Progenitor cell of endocrine pancreas (in vitro differentiated cells): ENCODE data around the gene AHRR. TPM values are rescaled to one million over a fixed set of nuclear protein-coding genes. Genes with fewer than 3 reads are reported as not detected.

ENCODE experiments used
- DNase-seq: peaks from one replicate; pipeline ENCODE4 v3.0.0; 2021; ENCODE audit warnings: low spot score; ENCODE audit not compliant: unreplicated experiment
- H3K27ac Mint-ChIP-seq: 2 replicates; pipeline ENCODE4 v1.8.0; 2021; ENCODE audit warnings: mild to moderate bottlenecking, moderate library complexity, mixed read lengths
- H3K27me3 Mint-ChIP-seq: 2 replicates; pipeline ENCODE4 v1.8.0; 2021; ENCODE audit warnings: mixed read lengths
- H3K36me3 Mint-ChIP-seq: 2 replicates; pipeline ENCODE4 v1.8.0; 2022; ENCODE audit warnings: mixed read lengths; ENCODE audit not compliant: insufficient read depth
- H3K4me1 Mint-ChIP-seq: 2 replicates; pipeline ENCODE4 v1.8.0; 2021; ENCODE audit warnings: low read depth, mixed read lengths
- H3K4me3 Mint-ChIP-seq: 2 replicates; pipeline ENCODE4 v1.8.0; 2021; ENCODE audit warnings: low read depth, mild to moderate bottlenecking, moderate library complexity, mixed read lengths
- H3K9me3 Mint-ChIP-seq: 2 replicates; pipeline ENCODE4 v1.8.0; 2021; ENCODE audit warnings: low read depth, mixed read lengths
- total RNA-seq: library from RNA; stranded (reverse); gene quantifications from 2 replicates; pipeline ENCODE4 v1.2.1, GENCODE V29; 2021
- TF ChIP-seq, protein P1 (sequence below): fragments of 200-600 bp; sonication (generic); IDR thresholded peaks from one replicate; pipeline ENCODE4 v1.5.0; 2021; ENCODE audit warnings: antibody characterized with exemption, mild to moderate bottlenecking; ENCODE audit not compliant: unreplicated experiment

AHRR gene
- total RNA-seq, 1 donor from 2014 or later: 1.3 TPM

DNA sequence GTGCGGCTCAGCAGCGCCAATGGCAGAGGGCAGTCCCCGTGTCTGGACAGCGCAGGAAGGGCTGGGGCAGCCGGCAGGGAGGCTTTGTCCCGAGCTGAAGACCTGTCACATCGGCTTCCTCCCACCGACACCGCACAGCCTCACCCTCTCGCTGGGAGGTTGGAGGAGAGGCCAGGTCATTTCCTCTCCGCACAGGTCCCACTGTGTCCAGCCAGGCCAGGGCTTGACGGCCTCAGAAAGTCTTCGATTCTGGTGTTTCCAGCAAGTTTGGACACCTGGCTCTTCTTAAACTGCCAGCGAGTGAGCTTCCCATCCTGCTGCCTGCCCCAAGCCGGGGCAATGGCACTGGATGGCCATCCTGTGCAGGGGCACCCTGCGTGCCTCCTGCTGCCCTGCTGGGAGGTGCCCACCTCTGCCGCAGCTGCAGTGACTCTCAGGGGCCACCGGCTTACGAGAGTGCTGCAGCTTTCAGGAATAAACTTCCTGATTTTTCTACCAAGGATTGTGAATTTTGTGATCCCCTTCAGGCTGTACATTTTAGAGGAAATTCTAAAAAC, 33.9 kb downstream of the AHRR start:
- H3K36me3 Mint-ChIP-seq: no peaks in the 10 kb centered on the region
- no peak overlapping the region for H3K4me3 Mint-ChIP-seq
- H3K4me1 Mint-ChIP-seq: no peaks in the 10 kb centered on the region
- TF ChIP-seq, protein P1, sequence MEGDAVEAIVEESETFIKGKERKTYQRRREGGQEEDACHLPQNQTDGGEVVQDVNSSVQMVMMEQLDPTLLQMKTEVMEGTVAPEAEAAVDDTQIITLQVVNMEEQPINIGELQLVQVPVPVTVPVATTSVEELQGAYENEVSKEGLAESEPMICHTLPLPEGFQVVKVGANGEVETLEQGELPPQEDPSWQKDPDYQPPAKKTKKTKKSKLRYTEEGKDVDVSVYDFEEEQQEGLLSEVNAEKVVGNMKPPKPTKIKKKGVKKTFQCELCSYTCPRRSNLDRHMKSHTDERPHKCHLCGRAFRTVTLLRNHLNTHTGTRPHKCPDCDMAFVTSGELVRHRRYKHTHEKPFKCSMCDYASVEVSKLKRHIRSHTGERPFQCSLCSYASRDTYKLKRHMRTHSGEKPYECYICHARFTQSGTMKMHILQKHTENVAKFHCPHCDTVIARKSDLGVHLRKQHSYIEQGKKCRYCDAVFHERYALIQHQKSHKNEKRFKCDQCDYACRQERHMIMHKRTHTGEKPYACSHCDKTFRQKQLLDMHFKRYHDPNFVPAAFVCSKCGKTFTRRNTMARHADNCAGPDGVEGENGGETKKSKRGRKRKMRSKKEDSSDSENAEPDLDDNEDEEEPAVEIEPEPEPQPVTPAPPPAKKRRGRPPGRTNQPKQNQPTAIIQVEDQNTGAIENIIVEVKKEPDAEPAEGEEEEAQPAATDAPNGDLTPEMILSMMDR: no peak
- peaks cover 3% of the 10 kb centered on the region for H3K27me3 Mint-ChIP-seq
- no peak overlapping the region for H3K27ac Mint-ChIP-seq
- no peak for DNase-seq
- H3K9me3 Mint-ChIP-seq: no peaks in the 10 kb centered on the region

DNA sequence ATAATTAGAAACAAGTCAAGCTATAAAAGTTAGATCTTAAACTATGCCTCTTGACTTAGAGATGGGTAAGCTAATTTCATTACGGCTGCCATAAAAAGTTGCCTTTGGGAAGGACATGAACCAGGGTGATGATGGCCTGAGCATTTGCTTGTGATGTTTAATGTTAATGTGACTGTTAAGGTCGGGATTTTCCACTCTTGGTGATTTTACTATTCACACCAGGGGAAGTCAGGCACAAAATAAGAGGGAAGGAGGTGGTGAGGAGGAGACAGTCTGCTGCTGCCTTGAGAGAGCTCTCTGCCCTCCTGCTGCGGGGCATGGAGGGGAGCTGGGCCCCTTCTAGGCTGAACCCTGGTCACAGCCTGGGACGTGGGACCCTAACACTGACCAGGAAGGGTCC, 34.4 kb downstream of the AHRR start:
- DNase-seq: no peak
- Mint-ChIP-seq H3K27me3 (peaks cover 5% of the 10 kb centered on the region), H3K4me3 (no peak overlapping the region)

DNA sequence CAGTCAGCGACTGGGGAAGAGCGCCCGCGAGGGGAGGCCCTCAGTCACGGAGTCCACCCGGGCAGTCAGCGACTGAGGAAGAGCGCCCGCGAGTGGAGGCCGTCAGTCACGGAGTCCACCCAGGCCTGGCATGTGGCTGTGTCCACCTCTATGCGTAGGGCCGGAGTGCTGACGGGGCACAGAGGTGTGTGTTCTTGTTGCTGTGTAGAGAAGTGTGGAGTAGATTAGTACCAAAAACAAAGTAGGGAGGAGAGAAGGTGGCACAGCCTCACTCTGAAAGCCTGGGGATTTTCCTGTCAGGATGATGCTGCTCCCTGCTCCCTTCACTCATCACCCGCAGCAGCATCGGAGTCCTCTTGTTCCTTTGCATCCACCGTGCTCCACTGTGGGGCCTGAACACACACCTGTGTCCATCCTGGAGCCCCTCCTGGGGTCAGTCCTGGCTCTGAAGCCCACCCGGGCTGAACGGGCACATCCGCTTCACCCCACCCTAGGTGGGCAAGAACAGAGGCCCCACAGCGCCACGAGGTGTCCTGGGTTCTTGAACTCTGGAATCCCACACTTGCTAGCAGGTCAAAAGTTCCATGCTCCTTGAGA, 37.9 kb downstream of the AHRR start:
- no peaks in the 10 kb centered on the region for H3K36me3 Mint-ChIP-seq
- H3K27ac Mint-ChIP-seq: no peak overlapping the region
- DNase-seq: peak; percentile 6
- TF ChIP-seq, protein P1: no peak
- no peak overlapping the region for H3K4me3 Mint-ChIP-seq
- H3K27me3 Mint-ChIP-seq: peaks cover 22% of the 10 kb centered on the region
- H3K9me3 Mint-ChIP-seq: peaks cover 2% of the 10 kb centered on the region
- no peaks in the 10 kb centered on the region for H3K4me1 Mint-ChIP-seq

More for the DNA sequence above, 34.4 kb downstream of the AHRR start:
- H3K4me1 Mint-ChIP-seq: no peaks in the 10 kb centered on the region
- no peak overlapping the region for H3K27ac Mint-ChIP-seq
- H3K9me3 Mint-ChIP-seq: no peaks in the 10 kb centered on the region
- TF ChIP-seq, protein P1: no peak
- no peaks in the 10 kb centered on the region for H3K36me3 Mint-ChIP-seq

DNA sequence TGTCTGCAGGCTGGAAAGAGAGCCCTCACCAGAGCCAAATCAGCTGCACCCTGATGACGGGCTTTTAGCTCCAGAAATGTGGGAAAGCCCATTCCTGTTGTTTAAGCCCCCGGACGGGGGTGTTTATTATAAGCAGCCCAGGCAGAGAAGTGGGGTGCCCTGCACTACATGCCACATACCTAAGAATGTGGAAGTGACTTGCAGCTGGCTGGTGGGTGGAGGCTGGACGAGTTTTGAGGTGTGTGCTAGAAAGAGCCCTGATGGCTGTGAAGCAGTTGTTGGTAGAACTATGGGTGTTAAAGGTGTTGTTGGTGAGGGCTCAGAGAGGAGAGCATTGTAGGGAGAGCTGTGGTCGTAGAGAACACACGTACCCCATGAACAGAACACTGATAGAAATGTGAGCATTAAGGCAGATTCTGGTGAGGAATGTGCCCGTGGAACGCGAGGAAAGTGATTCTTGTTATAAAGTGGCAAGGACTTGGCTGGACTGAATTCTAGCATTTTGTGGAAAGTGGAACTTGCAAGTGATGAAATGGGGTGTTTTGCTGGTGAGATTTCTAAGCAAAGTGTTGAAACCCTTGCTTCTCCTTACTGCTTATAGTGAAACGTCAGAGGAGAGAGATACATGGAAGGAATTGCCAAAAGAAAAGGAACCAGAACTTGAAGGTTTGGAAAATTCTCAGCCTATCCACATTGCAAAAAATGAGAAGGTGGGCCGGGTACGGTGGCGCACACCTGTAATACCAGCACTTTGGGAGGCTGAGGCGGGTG, 38.9 kb downstream of the AHRR start:
- DNase-seq: no peak
- Mint-ChIP-seq H3K9me3 (peaks cover 6% of the 10 kb centered on the region), H3K4me3 (no peak overlapping the region), H3K27ac (no peak overlapping the region), H3K36me3 (no peaks in the 10 kb centered on the region), H3K27me3 (peaks cover 22% of the 10 kb centered on the region), H3K4me1 (no peaks in the 10 kb centered on the region)
- TF ChIP-seq, protein P1: no peak

DNA sequence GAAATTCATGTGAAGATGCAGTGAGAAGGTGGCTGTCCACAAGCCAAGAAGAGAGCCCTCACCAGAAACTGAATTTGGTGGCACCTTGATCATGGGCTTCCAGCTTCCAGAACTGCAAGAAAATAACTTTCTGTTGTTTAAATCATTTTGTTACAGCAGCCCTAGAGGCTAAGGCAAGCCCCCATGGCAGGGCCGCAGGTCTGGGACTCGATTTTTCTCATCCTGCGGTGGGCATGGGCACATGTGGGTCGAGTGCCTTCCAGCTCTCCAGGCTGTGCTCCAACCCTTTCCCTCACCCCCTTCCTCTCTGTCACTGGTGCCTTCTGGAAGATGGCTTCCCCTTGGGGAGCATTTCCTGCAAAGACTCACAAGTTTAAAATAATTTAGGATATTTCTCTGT, 40.7 kb downstream of the AHRR start:
- Mint-ChIP-seq H3K4me1 (no peaks in the 10 kb centered on the region), H3K36me3 (no peaks in the 10 kb centered on the region), H3K27ac (no peak overlapping the region), H3K27me3 (peaks cover 29% of the 10 kb centered on the region), H3K9me3 (peaks cover 6% of the 10 kb centered on the region), H3K4me3 (no peak overlapping the region)
- TF ChIP-seq, protein P1: no peak
- DNase-seq: peak; percentile 1
